Smooth muscle cell (in vitro differentiated cells): ENCODE data around the gene MSX1. TPM values are rescaled to one million over a fixed set of nuclear protein-coding genes. Genes with fewer than 3 reads are reported as not detected.

ENCODE experiments used
- DNase-seq: peaks from one replicate; lab custom pipeline; 2025; ENCODE audit not compliant: unreplicated experiment; lab: John Stamatoyannopoulos, UW
- H2AFZ ChIP-seq: fragments of 200-600 bp; sonication (generic); 2 replicates; pipeline ENCODE4 v1.6.0; 2016; ENCODE audit warnings: antibody characterized with exemption, low read depth, mild to moderate bottlenecking
- H3F3A ChIP-seq: fragments of 200-600 bp; sonication (generic); 2 replicates; pipeline ENCODE4 v1.6.0; 2017; ENCODE audit warnings: antibody characterized with exemption, low read depth
- H3K27ac ChIP-seq: fragments of 200-600 bp; sonication (generic); 2 replicates; pipeline ENCODE4 v1.5.1; 2016; ENCODE audit warnings: low read depth, mild to moderate bottlenecking
- H3K27me3 ChIP-seq: fragments of 200-600 bp; sonication (generic); 2 replicates; pipeline ENCODE4 v1.6.1; 2016; ENCODE audit warnings: low read depth, mild to moderate bottlenecking
- H3K36me3 ChIP-seq: fragments of 200-600 bp; sonication (generic); 2 replicates; pipeline ENCODE4 v1.5.1; 2016; ENCODE audit warnings: low read depth
- H3K4me1 ChIP-seq: fragments of 200-600 bp; sonication (generic); 2 replicates; pipeline ENCODE4 v1.5.1; 2016; ENCODE audit warnings: low read depth
- H3K4me2 ChIP-seq: fragments of 200-600 bp; sonication (generic); 2 replicates; pipeline ENCODE4 v1.6.0; 2016; ENCODE audit warnings: mild to moderate bottlenecking
- H3K4me3 ChIP-seq: fragments of 200-600 bp; sonication (generic); 2 replicates; pipeline ENCODE4 v1.5.1; 2016; ENCODE audit warnings: mild to moderate bottlenecking
- H3K79me2 ChIP-seq: fragments of 200-600 bp; sonication (generic); 2 replicates; pipeline ENCODE4 v1.6.0; 2016; ENCODE audit warnings: low read depth, mild to moderate bottlenecking
- H3K9ac ChIP-seq: fragments of 200-600 bp; sonication (generic); 2 replicates; pipeline ENCODE4 v1.6.0; 2016; ENCODE audit warnings: low read depth
- H3K9me3 ChIP-seq: fragments of 200-600 bp; sonication (generic); replicated peaks from 2 replicates; pipeline ENCODE4 v1.5.1; 2016; ENCODE audit warnings: low read depth
- H4K20me1 ChIP-seq: fragments of 200-600 bp; sonication (generic); 2 replicates; pipeline ENCODE4 v1.6.0; 2016; ENCODE audit warnings: low read depth
- WGBS: methylation state at CpG from one replicate; pipeline ENCODE4 v1.1.7; 2016; ENCODE audit warnings: low lambda C conversion rate; 5-methylcytosine and 5-hydroxymethylcytosine counted together
- polyA plus RNA-seq: library from polyadenylated mRNA; unstranded; fragments of >200 nt; fragmentation: Nextera tagmentation; extraction: Ambion mirVana; gene quantifications from 2 replicates; pipeline ENCODE4 v1.2.1, GENCODE V29; 2016
- total RNA-seq: library from RNA; depleted of rRNA; stranded (reverse); fragments of >200 nt; gene quantifications from 2 replicates; pipeline ENCODE4 v1.2.3, GENCODE V29; 2014
- TF ChIP-seq, protein P1 (sequence below): fragments of 200-600 bp; sonication (generic); IDR thresholded peaks from 2 replicates; pipeline ENCODE4 v1.5.1; 2017; ENCODE audit warnings: borderline replicate concordance, mild to moderate bottlenecking, antibody characterized with exemption; ENCODE audit not compliant: insufficient read depth, poor library complexity, severe bottlenecking

Gene MSX1
- total and polyA plus RNA-seq, 2 experiments from 2014 or later: 13.4 to 27.5 TPM

- no peaks in the 10 kb centered on the region for H3F3A ChIP-seq
- H3K4me2 ChIP-seq: no peak overlapping the region
- TF ChIP-seq, protein P1, sequence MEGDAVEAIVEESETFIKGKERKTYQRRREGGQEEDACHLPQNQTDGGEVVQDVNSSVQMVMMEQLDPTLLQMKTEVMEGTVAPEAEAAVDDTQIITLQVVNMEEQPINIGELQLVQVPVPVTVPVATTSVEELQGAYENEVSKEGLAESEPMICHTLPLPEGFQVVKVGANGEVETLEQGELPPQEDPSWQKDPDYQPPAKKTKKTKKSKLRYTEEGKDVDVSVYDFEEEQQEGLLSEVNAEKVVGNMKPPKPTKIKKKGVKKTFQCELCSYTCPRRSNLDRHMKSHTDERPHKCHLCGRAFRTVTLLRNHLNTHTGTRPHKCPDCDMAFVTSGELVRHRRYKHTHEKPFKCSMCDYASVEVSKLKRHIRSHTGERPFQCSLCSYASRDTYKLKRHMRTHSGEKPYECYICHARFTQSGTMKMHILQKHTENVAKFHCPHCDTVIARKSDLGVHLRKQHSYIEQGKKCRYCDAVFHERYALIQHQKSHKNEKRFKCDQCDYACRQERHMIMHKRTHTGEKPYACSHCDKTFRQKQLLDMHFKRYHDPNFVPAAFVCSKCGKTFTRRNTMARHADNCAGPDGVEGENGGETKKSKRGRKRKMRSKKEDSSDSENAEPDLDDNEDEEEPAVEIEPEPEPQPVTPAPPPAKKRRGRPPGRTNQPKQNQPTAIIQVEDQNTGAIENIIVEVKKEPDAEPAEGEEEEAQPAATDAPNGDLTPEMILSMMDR: no peak
- no peak overlapping the region for H3K27ac ChIP-seq
- no peaks in the 10 kb centered on the region for H4K20me1 ChIP-seq
- no peak overlapping the region for H2AFZ ChIP-seq
- 82% methylated on average over 2 of the region's 2 CpGs for WGBS
- H3K36me3 ChIP-seq: no peaks in the 10 kb centered on the region
- H3K4me1 ChIP-seq: no peaks in the 10 kb centered on the region
- no peak for DNase-seq
- H3K27me3 ChIP-seq: no peaks in the 10 kb centered on the region
- H3K9me3 ChIP-seq: no peaks in the 10 kb centered on the region
- no peak overlapping the region for H3K9ac ChIP-seq
- no peaks in the 10 kb centered on the region for H3K79me2 ChIP-seq
- H3K4me3 ChIP-seq: no peak overlapping the region
Measured at GRCh38 chr4:4823621-4824162, 35.8 kb upstream of the MSX1 start.

DNA sequence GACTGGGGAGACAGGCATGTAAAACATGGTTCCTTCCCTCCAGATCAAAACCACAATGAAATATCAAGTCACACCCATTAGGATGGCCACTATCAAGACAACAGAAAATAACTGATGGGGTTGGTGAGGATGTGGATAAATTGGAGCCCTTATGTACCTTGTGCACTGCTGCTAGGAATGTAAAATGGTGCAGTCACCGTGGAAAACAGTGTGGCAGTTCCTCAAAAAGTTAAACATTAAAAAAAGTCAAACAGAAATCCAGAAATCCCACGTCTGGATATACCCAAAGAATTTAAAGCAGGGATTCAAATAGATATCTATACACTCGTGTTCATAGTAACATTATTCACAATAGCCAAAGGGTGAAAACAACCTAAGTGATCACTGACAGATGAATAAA, 35.2 kb upstream of the MSX1 start:
- no peak for DNase-seq
- no peaks in the 10 kb centered on the region for H4K20me1 ChIP-seq
- no peaks in the 10 kb centered on the region for H3K4me1 ChIP-seq
- no peak overlapping the region for H2AFZ ChIP-seq
- TF ChIP-seq, protein P1: no peak
- H3K9ac ChIP-seq: no peak overlapping the region
- WGBS: 68% methylated on average over 3 of the region's 3 CpGs
- no peak overlapping the region for H3K4me3 ChIP-seq
- no peaks in the 10 kb centered on the region for H3K36me3 ChIP-seq
- no peaks in the 10 kb centered on the region for H3K27me3 ChIP-seq
- H3F3A ChIP-seq: no peaks in the 10 kb centered on the region
- H3K79me2 ChIP-seq: no peaks in the 10 kb centered on the region
- H3K27ac ChIP-seq: no peak overlapping the region
- no peak overlapping the region for H3K4me2 ChIP-seq
- H3K9me3 ChIP-seq: no peaks in the 10 kb centered on the region

- 90% methylated on average over 7 of the region's 7 CpGs for WGBS
- H3K4me1 ChIP-seq: no peaks in the 10 kb centered on the region
Measured at GRCh38 chr4:4825431-4825830, 34.0 kb upstream of the MSX1 start.

More at GRCh38 chr4:4825431-4825830, 34.0 kb upstream of the MSX1 start:
- Histone ChIP-seq H4K20me1 (no peaks in the 10 kb centered on the region), H3K4me3 (no peak overlapping the region), H3K27me3 (no peaks in the 10 kb centered on the region), H3K27ac (no peak overlapping the region), H3F3A (no peaks in the 10 kb centered on the region), H2AFZ (no peak overlapping the region), H3K36me3 (no peaks in the 10 kb centered on the region), H3K4me2 (no peak overlapping the region), H3K79me2 (no peaks in the 10 kb centered on the region), H3K9ac (no peak overlapping the region), H3K9me3 (no peaks in the 10 kb centered on the region)
- TF ChIP-seq, protein P1: no peak
- DNase-seq: no peak
